Vagina (tissue), 2 donors: Measurements from ENCODE around the gene CAP2.

Source experiments
- CTCF ChIP-seq, 3 experiments: fragments of 450-650 bp in 2 of 3; fragments of 200-600 bp in 1 of 3; sonication (generic) in 1 of 3; IDR thresholded peaks; one replicate each; pipeline ENCODE4 v1.5.1; 2017 to 2019; ENCODE audit warnings: antibody characterized with exemption in 3 of 3, mild to moderate bottlenecking in 2 of 3, moderate library complexity in 2 of 3
- POLR2AphosphoS5 ChIP-seq, 2 donors: sonication (generic); formaldehyde crosslinking; IDR thresholded peaks; one replicate each; pipeline ENCODE4 v1.9.0; 2017; ENCODE audit warnings: antibody characterized with exemption in 2 of 2, mild to moderate bottlenecking in 2 of 2, low read depth in 1 of 2; ENCODE audit not compliant: insufficient read depth in 1 of 2

- TF ChIP-seq CTCF (IDR thresholded peaks at IDR 0.05) (no peak), POLR2AphosphoS5 (IDR thresholded peaks at IDR 0.05; ENCODE audit: insufficient read depth in 1 of 2, low read depth in 1 of 2) (no peak)
These were observed 58.7 kb downstream of the CAP2 start for GRCh38 chr6:17452096-17452495.
